Left hindlimb (tissue), 1 donor: ENCODE results near the gene FYB1.
"Not testable (repeated sequence)": the region's sequence is repeated elsewhere in the genome, so short reads cannot be mapped to it uniquely, and the experiment has no call there.

ENCODE experiments used
- DNase-seq: peaks from one replicate; pipeline ENCODE4 v3.0.0-alpha.2; 2018

The FYB1 gene

DNA sequence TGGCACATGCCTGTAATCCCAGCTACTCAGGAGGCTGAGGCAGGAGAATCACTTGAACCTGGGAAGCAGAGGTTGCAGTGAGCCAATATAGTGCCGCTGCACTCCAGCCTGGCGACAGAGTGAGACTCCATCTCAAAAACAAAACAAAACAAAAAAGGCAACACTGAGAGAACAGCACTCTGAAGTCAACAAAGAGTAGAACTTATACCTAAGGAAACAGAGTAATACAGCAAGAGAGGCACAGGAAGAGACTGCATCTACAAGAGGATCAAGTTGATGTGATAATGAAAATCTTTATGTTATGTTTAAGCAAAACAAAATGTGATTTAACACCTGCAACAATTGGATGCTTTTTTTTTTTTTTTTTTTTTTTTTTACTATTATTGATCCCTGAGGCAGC is 33.1 kb downstream of the FYB1 start:
- DNase-seq: no peak

DNA sequence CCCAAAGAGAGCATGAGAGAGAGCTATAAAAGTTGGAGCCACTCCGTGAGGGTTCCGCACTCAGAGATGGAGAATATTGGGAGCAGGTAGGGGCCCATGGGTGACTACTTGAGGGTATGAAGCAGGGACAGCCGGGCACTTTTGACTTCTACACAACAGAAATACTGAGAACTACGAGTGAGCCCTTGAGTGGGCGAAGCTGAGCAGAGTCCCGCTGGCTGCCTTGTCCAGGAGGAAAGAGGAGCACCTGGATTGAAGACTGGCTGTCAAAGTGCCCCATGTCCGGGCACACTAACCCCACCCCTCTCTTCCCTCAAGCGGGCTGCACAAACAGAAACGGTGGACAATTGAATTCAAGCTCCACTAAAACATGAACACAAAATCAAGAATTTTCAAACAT is 33.6 kb downstream of the FYB1 start:
- no peak for DNase-seq

DNA sequence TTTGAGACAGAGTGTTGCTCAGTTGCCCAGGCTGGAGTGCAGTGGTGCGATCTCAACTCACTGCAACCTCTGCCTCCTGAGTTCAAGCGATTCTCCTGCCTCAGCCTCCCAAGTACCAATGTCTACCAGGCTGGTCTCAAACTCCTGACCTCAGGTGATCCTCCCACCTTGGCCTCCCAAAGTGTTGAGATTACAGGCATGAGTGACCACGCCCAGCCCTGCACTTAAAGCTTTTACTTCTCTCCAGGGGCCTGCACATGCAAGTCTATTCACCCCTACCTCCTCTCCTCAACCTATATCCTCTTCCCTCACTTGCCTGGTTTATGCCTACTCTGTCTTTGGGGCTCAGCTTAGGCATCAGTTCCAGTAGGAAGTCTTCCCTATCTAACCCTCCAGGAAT is 39.8 kb downstream of the FYB1 start:
- not testable (repeated sequence) for DNase-seq

DNA sequence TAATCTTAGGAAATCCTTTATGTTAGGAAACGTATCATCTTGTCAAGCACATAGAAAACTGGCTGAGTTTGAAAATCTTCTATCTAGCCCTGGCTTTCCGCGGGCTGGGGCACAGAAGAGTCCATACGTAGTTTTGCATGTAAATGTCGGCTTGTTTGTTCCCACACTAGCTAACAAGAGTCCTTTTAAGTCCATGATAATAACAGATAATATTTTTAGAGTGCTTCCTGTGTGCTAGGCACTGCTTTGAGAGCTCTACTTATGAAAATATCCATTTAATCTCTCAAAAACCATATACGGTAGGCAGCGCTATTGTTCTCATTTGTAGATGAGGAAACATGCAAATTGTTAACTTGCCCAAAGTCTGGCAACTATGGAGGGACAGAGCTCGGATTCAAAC is 40.5 kb downstream of the FYB1 start:
- no peak for DNase-seq

DNA sequence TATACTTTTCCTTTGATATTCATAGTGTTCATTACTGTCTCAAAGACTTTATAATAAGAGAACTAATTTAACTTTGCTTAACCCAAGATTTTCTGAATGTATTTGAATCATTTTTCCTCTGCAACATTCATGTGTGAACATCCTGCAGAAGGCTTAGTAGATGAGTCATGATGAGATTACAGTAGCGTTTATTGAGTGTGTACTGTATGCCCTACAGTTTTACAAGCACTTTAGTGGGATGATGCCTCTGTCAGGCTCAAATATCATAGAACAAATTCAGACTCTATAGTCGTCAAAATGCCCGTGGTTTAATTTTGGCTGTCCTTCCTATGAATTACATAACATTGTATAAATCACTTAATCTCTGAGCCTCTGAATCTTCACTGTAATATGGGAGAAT is 41.2 kb downstream of the FYB1 start:
- DNase-seq: no peak

DNA sequence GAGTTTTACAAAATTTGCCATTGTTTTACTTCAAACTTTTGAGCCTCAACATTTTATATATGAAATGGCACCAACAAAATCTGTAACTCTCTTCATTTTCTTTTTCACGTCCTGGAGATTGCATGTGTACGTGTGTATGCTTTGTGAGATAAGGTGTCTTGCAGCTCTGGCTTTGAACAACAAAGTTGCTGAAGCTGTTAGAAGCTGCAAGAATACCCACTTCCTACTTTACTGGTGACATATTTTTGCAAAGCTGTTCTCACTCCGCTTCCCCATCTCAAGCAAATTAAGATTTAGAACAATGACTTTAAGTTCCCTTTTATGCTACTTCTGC is 41.8 kb downstream of the FYB1 start:
- DNase-seq: no peak

DNA sequence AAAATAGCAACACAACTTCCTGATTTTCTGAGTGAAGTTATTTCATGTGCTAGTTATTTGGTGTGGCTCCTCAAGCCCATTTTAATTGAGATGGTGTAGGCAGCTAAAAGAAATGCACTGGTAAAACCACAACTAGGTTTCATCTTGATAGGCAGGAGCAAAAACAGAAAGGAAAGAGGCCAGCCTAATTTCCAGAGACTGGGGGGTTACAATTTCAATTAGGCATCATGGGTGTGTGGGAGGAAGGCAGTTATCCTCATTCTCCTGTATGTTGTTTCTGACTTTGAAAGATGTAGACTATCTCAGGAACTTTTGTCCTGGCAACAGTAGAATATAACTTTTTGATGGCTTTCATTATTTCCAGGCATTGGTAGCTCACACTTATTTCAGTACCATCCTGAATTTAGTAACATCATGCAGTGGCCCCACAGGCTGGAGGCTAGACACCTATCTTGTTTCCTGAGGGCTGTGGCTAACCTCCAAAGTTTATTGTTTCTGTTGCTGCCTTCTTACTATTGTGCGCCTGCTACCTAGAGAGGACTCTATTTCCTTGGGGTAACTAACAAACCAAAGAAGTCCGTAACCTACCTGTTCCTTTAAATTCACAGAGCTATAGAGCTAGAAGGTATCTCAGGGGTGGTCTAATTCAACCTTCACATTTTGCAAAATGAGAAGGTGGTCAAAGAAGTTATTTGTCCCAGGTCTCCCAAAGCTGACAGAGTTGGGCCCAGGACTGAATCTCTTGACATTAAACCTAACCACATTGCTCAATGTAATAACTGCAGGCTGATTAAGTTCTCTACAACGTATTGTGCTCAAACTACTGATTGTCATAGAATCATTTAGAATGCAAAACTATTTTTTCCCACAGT is 42.4 kb downstream of the FYB1 start:
- no peak for DNase-seq

DNA sequence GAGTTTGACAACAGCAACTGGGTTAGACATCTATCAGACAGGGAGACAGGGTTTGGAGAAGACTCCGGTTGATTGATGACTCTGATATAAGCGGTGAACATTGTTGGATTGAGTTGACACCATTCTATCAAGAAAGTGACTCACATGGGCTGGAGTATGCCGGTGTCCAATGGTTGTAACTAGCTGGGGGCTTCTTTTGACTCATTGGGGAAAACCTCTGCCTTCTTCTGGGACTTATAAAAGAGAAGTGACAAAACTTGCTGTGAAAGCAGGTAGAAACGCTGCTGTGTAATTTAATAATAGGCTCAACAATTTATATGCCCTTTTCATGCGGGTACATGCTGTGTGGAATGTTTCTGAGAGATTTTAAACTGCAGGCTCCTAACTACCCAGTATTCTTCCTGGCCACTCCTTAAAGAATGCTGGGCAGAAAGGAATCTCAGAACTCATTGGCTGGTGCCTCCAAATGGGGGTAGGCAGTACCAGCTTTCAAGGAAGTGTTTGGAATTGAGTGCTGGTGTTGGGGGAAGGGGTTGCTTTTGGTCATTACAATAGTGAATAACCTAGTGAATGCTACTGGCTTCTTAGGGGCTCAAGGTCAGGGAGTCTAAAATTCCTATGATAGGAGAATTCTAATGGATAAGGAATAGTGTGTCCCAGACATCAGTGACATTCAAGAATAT is 43.9 kb downstream of the FYB1 start:
- no peak for DNase-seq

DNA sequence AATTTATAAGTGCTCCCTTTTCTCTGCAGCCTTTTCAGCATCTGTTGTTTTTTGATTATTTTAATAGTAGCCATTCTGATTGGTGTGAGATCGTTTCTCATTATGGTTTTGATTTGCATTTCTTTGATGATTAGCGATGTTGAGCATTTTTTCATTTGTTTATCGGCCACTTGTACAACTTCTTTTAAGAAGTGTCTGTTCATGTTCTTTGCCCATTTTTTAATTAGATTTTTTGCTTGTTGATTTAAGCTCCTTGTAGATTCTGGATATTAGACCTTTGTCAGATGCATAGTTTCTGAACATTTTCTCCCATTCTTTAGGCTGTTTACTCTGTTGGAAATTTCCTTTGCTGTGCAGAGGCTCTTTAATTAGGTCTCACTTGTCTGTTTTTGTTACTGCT is 46.3 kb downstream of the FYB1 start:
- no peak for DNase-seq

DNA sequence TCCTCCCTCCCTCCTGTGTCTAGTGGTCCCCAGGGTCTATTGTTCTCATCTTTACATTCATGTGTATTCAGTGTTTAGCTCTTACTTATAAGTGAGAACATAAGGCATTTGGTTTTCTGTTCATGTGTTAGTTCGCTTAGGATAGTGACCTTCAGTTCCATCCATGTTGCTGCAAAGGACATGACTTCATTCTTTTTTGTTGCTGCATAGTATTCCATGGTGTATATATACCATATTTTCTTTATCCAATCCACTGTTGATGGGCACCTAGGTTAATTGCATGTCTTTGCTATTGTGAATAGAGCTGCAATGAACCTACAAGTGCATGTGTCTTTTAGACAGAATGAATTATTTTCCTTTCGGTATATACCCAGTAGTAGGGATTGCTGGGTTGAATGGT is 46.8 kb downstream of the FYB1 start:
- no peak for DNase-seq

DNA sequence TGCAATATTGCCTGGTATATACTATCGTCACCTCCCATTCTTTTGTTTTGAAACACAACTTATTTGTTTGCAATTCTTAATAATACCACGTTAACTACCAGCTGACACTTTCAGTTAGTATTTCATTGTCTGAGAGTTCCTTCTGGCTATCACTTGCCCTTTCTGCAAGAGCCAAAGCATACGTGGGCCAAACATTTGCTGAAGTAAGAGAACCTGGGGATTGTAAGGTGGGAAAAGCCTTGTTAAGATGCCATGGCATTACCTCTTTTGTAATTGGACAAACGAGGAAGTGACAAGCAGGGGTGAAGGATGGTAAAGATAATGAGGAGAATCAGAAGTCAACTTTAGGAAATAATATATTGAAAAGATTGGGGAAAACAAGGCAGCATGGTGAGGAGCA is 47.7 kb downstream of the FYB1 start:
- no peak for DNase-seq

DNA sequence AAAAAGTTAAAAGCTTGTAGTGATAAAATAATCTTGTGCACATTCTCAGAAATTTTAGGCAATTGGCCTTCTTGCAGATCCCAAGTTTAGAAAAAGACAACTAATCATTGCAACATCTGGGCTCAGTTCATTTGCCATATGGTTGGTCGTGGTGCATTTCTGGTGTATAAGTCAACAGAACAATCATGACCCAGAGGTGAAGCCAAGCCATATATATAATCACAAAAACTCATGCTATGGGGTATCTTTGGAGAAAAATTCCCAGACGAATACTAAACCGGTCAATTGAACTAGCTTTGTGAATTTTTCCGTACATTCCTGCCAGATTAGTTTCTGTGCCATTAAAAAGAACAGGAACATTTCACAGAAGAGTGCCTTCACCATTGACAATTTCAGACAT is 50.3 kb downstream of the FYB1 start:
- no peak for DNase-seq

DNA sequence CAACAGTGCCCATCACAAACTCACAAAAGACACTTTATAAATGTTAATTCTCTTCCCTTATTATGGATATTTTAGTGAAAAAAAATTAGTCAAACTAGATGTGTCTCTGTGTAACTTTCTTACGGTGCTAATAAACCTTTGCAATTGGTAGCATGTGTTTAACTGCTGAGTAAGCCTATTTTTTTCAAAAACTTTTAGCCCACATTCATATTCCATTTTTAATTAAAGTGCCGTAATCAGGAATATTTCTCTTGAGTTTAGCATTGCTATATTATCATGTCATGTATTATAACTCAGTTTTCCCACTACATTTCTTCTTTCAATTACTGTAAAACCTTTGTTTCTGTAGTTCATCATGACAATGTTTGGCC is 51.4 kb downstream of the FYB1 start:
- no peak for DNase-seq

DNA sequence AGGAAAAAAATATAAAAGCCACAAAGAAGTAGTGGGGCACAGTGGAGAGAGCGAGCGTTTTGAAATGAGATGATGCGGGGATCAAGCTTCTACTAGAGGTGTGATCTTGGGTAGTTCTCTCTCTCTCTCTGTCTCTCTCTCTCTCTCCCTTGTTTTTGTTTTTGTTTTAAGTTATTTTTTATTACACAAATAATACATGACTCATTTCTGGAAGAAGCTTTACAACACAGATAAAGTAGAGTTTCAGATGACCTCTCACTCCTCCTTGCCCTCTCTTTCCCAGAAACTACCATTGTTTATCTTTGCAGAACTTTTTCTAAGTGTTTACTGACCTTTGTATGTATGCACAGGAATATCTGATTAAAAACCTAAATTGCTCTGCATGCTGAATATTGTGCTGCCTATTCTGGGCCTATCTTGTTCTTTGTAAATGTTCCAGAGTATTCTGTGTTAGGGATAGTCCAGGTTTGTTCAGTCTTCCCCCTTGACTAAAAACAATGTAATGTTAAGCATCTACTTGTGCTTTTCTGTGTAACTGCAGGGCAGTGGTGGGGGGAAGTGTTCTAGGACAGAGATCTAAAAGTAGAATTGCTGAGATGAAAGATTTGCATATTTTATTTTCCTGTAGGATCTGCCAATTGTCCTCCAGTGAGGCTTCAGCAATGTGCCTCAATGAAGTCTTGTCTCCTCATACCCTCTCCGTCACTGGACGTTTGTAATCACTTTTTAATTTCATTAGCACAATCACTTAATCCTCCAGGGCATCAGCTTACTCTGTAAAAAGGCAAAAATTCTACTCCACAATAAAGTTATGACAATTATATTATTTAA is 52.0 kb downstream of the FYB1 start:
- DNase-seq: no peak

DNA sequence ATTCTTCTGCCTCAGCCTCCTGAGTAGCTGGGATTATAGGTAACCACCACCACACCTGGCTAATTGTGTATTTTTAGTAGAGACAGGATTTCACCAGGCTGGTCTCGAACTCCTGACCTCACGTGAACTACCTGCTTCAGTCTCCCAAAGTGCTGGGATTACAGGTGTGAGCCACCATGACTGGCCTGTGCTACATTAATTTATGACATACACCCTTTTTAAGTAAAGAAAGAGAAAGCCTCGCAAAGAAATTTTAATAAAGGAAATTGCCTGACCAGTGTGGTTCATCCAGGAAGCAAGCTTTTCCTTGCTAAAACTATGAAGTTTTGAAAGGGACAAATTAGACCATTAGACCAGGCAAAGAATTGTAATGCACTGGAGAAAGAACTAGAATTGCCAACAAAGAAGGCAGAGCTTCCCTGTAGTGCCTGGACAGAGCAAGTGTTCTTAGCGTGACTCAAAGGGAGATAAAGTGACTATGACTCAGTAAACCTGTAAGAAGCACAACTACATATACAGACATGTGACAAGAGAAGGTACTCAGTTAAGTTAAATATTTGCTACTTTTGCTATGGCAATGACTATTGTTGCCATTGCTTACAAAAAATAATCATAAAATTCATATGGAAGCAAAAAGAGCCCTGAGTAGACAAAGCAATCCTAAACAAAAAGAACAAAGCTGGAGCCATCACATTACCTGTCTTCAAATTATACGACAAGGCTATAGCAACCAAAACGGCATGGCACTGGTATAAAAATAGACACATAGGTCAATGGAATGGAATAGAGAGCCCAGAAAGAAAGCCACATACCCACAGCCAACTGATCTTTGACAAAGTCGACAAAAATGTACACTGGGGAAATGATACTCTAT is 54.6 kb downstream of the FYB1 start:
- no peak for DNase-seq

DNA sequence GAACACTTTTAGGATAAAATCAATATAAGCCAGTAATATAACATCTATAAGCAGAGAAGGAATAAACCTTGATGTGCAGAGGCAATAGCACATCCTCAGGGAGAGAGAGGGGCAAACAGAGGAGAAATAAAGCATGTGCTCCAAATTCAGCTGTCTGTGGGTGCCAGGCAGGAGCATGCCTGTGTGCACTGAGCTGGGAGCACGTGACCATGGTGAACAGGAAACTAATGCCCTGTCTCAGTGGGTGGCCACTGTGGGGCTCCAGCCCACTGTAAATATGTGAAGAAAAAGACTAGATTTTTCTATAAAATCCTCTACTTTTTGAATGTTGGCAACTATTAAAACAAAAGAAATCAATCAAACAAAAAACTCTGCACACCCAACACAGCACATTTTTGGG is 55.3 kb downstream of the FYB1 start:
- DNase-seq: no peak

DNA sequence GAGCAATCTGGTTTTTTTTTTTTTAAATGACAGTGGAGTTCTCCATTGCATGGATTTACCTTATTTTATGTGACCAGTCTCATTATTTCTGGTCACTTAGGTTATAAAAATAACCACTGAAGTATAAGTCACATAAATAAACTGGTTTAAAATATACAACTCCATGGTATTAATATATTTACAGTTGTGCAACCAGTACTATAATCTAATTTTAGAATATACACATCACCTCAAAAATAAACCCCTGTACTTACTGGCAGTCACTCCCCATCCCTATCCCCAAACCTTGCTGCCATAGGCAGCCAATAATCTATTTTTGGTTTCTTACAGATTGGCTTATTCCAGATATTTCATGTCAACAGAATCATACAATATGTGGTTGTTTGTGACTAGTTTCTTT is 57.8 kb downstream of the FYB1 start:
- DNase-seq: no peak

DNA sequence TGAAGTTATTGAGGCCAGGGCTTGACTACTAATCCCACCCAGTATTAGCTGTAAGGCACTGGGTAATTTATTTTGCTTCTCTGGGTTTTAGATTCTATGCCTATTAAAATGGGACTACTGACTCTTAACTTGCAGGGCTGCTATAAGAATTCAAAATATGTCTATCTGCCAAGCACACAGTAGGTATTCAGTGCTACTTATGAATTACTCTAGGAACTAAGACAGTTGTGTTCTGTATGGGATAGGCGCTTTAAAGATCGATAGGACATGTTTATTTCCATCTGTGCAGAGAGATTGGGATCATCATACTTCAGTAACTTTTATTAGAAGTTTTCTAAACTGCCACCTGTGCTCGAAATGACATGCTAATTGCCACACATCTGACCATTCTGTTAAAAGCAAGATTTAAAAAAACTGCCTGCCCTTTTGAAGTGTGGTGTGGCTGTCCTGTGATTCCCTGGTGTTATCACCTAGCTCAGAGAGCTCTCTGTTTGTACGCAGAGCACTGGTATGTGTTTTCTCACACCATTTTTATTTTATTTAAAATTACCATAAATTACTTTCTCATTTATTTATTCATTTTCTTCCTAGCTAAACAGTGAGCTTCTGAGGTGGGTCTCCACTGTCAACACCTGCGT is 58.7 kb downstream of the FYB1 start:
- DNase-seq: no peak

DNA sequence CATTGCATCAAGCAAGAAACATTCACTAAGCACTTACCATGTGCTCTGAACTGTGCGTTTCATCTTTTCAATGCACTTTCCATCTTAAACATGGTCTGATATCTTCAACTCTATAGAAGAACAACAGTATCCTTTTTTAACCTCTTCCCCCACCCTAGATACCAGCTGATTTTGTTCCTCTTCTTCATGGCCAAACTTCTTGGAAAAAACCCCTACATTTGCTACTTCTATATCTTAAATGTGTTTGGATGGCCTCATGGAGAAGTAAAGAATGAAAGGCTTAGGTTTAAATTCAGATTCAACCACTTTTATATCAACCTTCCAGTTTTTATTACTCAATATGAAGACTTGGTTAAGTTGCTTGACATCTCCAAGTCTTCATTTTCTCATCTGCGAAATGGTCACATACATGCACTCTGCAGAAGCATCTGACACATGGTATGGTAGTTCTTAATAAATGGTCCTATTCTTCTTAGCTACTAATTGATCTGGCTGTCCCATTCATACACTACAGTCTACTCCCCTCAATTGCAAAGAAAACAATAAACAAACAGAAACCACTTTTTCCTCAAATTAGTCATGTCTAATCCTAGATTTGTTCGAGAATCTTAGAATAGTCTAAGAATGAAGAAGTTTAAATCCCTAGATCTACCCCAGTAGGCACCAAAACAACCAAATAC is 59.4 kb downstream of the FYB1 start:
- no peak for DNase-seq

DNA sequence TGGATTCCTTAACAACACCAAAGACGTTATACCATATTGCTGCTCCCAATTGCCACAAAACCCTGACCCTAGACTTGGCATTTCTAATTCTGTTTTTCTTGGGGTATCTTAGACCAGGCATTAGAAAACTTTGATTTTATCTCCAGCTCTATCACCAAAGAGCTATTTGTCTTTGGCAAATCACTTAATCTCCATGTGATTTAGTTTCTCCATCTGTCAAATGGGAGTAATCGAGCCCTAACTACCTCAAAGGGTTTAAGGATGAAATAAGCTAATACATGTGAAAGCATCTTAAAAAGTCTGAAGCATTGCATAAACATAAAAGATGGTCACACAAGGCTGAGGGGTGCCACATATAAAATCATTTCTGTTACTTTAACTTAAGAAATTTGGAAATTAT is 60.6 kb downstream of the FYB1 start:
- DNase-seq: no peak

DNA sequence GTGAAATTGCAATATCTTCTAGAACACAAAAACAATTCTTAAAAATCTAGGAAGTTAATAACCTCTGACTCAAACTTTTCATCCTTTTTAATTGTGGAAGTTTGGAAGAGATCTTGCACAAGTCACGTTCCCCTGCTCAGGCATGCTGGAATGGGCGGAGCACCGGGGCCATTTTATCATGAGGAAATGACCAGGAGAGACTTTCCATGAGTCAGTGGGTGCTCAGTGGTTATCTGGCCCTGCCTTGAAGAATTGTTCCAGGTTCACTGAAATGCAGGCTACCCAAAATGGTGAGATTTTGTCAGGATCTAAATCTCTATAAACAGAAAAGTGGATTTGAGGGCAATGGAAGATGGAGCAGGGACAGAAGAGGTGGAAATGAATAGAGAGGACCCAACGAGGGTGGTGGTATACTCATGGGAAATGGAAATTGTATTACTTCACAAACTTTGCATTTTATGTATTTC is 61.2 kb downstream of the FYB1 start:
- no peak for DNase-seq

DNA sequence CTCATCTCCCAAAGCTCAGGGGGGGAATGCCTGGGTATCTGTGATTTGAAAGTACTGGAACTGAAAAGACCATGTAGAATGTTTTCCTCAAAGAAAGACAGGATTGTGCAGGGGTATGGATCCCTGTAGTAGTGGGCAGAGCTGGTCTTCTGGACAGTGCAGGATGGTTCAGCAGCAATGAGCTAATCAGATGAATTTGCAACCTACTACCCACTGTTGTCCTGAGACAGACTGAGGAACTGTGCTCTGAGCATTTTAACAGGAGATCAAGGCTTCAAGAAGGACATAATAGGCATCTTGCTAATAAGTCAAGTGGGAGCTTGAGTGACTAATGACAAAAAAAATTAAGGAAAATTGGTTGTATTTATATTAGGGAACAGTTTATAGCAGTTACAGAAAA is 61.7 kb downstream of the FYB1 start:
- DNase-seq: no peak
